ENCODE measurements around the gene ARL8B. TPM values are rescaled to one million over a fixed set of nuclear protein-coding genes. Genes with fewer than 3 reads are reported as not detected.

ARL8B gene
- polyA plus RNA-seq, 1 donor from 2014 or later: 103 TPM

- TF ChIP-seq SMC3 (conservative IDR thresholded peaks at IDR 0.05; ENCODE audit: poor library complexity): no peak
- TF ChIP-seq REST (IDR thresholded peaks at IDR 0.05; ENCODE audit: borderline replicate concordance): no peak
- no peak for TF ChIP-seq TAF1 (IDR thresholded peaks at IDR 0.05; ENCODE audit: low read depth)
- no peak for TF ChIP-seq EP300 (conservative IDR thresholded peaks at IDR 0.05; ENCODE audit: poor library complexity, severe bottlenecking)
- TF ChIP-seq MXI1 (conservative IDR thresholded peaks at IDR 0.05; ENCODE audit: poor library complexity, severe bottlenecking): no peak
- no peak for TF ChIP-seq EZH2 (IDR thresholded peaks at IDR 0.05; ENCODE audit: borderline replicate concordance, insufficient read depth, low read length, poor library complexity, severe bottlenecking)
- no peak for TF ChIP-seq POLR2AphosphoS5 (IDR thresholded peaks at IDR 0.05)
- no peak for TF ChIP-seq RAD21 (conservative IDR thresholded peaks at IDR 0.05)
- TF ChIP-seq, protein P1, sequence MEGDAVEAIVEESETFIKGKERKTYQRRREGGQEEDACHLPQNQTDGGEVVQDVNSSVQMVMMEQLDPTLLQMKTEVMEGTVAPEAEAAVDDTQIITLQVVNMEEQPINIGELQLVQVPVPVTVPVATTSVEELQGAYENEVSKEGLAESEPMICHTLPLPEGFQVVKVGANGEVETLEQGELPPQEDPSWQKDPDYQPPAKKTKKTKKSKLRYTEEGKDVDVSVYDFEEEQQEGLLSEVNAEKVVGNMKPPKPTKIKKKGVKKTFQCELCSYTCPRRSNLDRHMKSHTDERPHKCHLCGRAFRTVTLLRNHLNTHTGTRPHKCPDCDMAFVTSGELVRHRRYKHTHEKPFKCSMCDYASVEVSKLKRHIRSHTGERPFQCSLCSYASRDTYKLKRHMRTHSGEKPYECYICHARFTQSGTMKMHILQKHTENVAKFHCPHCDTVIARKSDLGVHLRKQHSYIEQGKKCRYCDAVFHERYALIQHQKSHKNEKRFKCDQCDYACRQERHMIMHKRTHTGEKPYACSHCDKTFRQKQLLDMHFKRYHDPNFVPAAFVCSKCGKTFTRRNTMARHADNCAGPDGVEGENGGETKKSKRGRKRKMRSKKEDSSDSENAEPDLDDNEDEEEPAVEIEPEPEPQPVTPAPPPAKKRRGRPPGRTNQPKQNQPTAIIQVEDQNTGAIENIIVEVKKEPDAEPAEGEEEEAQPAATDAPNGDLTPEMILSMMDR (IDR thresholded peaks at IDR 0.05; ENCODE audit: poor library complexity, severe bottlenecking): no peak
- H3K9me3 ChIP-seq (ENCODE audit: low read length): peaks cover 3% of the 10 kb centered on the region
- no peaks in the 10 kb centered on the region for H3K27me3 ChIP-seq (ENCODE audit: insufficient read depth, low read depth, low read length)
- H3K36me3 ChIP-seq (ENCODE audit: insufficient read depth, low read length): no peaks in the 10 kb centered on the region
- H3K79me2 ChIP-seq (replicated peaks; ENCODE audit: insufficient read depth, low read length): peaks cover 24% of the 10 kb centered on the region
- no peak overlapping the region for H3K27ac ChIP-seq (ENCODE audit: low read length)
- no peaks in the 10 kb centered on the region for H4K20me1 ChIP-seq (ENCODE audit: insufficient read depth)
- no peak overlapping the region for H3K4me2 ChIP-seq (ENCODE audit: low read length)
- H3K9ac ChIP-seq (ENCODE audit: low read length): no peak overlapping the region
- H3K9me2 ChIP-seq (ENCODE audit: insufficient read depth, low read length): no peaks in the 10 kb centered on the region
- no peak overlapping the region for H2AFZ ChIP-seq (ENCODE audit: low read depth, low read length)
- H3K4me3 ChIP-seq (ENCODE audit: low read length): no peak overlapping the region
- H3F3A ChIP-seq (ENCODE audit: insufficient read depth, low read length, poor library complexity, severe bottlenecking): no peaks in the 10 kb centered on the region
Measured at GRCh38 chr3:5141760-5142159, 19.7 kb downstream of the ARL8B start.

DNA sequence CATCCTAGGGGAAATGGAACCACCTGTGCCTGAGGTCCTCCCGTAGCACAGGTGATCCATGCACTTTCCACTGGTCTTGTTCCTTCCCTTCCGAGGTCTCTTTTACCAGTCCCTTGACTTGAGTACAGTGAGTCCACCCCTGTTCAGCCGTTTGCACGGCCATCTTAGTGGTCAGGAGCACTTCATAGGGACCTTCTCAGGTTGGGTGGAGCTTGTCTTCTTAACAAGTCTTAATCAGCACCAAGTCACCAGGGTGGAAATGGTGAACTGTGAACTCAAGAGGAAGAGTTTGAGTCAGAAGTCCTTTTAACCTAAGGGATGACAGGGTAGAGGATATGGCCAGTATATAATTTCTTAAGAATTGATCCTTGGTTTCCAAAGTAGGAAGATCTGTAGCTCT, 21.4 kb downstream of the ARL8B start:
- TF ChIP-seq, protein P1 (IDR thresholded peaks at IDR 0.05; ENCODE audit: poor library complexity, severe bottlenecking): no peak
- TF ChIP-seq EP300 (conservative IDR thresholded peaks at IDR 0.05; ENCODE audit: poor library complexity, severe bottlenecking) (no peak), TAF1 (IDR thresholded peaks at IDR 0.05; ENCODE audit: low read depth) (no peak), POLR2AphosphoS5 (IDR thresholded peaks at IDR 0.05) (no peak)
- H3K27ac ChIP-seq (ENCODE audit: low read length): no peak overlapping the region
- no peaks in the 10 kb centered on the region for H3K27me3 ChIP-seq (ENCODE audit: insufficient read depth, low read depth, low read length)
- H3K9me2 ChIP-seq (ENCODE audit: insufficient read depth, low read length): no peaks in the 10 kb centered on the region
- peaks cover 3% of the 10 kb centered on the region for H3K9me3 ChIP-seq (ENCODE audit: low read length)
- H3K36me3 ChIP-seq (ENCODE audit: insufficient read depth, low read length): no peaks in the 10 kb centered on the region
- H3K9ac ChIP-seq (ENCODE audit: low read length): no peak overlapping the region
- no peaks in the 10 kb centered on the region for H3F3A ChIP-seq (ENCODE audit: insufficient read depth, low read length, poor library complexity, severe bottlenecking)
- H2AFZ ChIP-seq (ENCODE audit: low read depth, low read length): no peak overlapping the region
- peaks cover 22% of the 10 kb centered on the region for H3K79me2 ChIP-seq (replicated peaks; ENCODE audit: insufficient read depth, low read length)
- no peaks in the 10 kb centered on the region for H4K20me1 ChIP-seq (ENCODE audit: insufficient read depth)
- no peak overlapping the region for H3K4me3 ChIP-seq (ENCODE audit: low read length)
- H3K4me2 ChIP-seq (ENCODE audit: low read length): no peak overlapping the region

Measured in neural cell (in vitro differentiated cells).